NCI-H82 (cell line): ENCODE data around the gene TADA2A.
A peak's percentile ranks its signal among the peaks of the same experiment; 100 is the strongest.

Experiments
- DNase-seq: peaks from one replicate; lab custom pipeline; 2025; lab: John Stamatoyannopoulos, UW

Gene TADA2A

GRCh38 chr17:37406635-37407461, at the start of gene TADA2A, which contains the start of gene ACACA:
TSS of gene TADA2A (plus strand) at chr17:37406886. CDS start at chr17:37411366, 4,480 bp downstream.
TSS of gene ACACA (minus strand) at chr17:37406836. CDS start at chr17:37406299, 537 bp downstream.
- DNase-seq = peak; percentile 96

- DNase-seq = peak; percentile 94
Observed at GRCh38 chr17:37358098-37358829, 48.4 kb upstream of the TADA2A start.

DNA sequence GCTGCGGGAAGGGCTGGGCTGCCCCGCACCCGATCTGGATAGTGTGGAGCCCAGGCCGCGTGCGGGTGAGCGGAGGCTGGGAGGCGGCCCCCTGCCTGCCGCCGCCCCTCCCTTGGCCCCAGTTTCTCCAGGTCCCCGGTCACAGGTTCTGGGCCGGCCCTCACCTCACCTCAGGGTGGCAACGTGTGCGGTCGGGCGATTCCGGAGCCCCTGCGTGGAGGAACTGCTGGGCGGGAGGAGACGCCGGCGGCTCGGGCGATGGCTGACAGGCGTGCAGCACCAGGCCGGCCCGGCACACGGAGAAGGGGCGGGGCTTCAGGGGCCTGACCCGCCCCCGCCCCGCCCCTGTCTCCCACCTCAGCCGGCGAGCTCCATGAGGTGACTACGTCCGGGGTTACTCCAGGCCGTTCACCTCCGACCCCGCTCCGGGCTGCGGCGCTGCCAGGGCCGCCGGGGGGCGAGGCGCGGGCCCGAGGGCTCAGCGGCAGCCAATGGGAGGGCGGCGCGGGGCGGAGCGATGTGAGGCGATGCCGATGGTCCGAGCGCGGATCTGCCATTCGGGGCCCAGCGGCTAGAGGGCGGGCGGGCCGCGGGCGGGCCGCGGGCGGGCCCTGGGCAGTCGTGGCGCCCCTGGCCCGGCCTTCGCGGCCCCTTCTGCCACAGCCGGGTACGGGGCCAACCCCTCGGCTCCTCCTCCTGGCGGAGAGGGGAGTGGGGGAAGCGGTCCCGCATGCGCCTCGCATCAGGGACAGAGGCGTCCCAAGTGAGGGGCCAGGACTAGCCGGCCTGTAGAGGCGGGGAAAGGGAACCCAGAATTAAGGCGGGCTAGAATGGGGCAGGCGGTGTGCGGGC, 47.6 kb upstream of the TADA2A start:
- DNase-seq = peak; percentile 98

DNA sequence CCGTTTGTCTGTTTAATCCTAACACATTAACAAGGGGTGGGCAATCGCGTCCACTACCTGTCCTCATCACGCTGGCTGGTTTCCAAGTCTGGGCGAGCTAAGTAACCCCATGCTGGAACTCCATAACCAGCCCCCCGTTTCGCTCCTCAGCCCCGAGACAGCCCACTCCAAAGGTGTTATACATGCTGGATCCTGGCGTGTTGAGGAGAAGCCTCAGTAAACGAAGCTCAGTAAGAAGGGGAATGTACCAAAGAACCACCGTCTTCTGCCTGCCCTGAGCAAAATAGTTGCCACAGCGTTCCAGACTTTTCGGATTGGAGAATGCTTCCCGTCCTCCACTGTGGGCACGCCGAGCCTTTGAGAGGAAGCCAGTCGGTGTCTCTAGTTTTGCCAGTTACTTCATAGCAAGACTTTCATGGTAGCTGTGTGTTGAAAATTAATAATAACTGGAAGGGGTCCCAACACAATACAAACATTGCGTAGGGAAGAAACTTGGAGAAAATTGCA, 47.0 kb upstream of the TADA2A start:
- DNase-seq = no peak

- DNase-seq = peak; percentile 16
Observed at GRCh38 chr17:37360632-37361031, 46.1 kb upstream of the TADA2A start.

DNA sequence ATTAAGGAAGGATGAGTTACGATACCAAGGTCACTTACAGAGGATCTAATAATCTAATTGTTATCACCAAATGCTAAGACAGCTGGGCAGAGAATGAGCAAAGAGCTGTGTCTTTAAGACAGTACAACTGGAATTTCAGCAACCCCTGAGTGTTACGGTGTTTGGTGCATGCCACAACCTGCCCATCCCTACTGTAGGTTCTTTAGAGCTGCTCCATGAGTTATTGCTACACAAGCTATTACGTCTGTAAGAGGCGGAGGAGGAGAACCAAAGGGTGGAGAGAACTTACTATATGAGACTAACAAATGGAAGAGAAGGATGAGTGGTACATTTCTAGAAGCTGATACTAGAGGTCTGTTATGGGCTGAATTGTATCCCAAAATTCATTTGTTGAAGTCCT, 45.1 kb upstream of the TADA2A start:
- peak; percentile 63 for DNase-seq

- no peak for DNase-seq
Observed at GRCh38 chr17:37365589-37365988, 41.1 kb upstream of the TADA2A start.

DNA sequence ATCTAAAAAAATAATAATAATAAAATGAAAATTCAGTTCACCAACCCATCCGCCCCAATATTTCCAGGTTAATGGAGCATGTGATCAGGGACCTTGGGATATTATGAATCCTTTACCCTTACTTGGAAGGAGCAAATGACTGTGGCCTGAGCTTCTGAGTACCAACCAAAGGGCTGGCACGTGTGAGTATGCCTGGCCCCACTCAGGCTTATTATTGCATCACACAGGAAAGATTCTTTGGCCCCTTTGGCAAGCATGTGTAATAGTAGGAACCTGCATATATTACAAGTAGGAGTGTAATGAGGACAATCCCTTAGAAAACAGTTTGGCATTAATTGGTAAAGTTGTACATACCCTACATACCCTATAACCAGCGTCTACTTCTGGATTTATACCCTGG, 38.1 kb upstream of the TADA2A start:
- no peak for DNase-seq

GRCh38 chr17:37373530-37374159, 33.0 kb upstream of the TADA2A start:
- DNase-seq = peak; percentile 94

GRCh38 chr17:37375706-37376105, 31.0 kb upstream of the TADA2A start, which contains the start of gene C17orf78:
TSS of gene C17orf78 (plus strand) at chr17:37375985. CDS start at chr17:37376093, 108 bp downstream.
- DNase-seq = no peak

DNA sequence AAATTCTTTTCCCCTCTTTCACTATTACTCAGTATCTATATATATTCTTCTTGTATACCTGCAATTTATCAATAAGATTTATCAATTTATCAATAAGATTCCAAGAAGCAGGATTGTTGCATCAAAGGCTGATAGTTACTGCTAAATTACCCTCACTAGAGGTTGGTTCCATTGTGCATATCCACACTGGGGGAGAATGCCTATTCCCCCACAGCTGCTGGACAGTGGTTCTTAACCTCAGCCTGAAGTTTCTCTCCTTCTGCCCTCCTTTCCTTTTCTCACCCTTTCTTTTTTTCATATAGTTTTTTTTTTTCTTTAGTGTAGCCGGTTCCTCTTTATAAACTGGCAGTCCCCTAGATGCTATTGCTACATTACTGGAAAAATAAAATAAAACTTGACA, 24.6 kb upstream of the TADA2A start:
- no peak for DNase-seq

DNA sequence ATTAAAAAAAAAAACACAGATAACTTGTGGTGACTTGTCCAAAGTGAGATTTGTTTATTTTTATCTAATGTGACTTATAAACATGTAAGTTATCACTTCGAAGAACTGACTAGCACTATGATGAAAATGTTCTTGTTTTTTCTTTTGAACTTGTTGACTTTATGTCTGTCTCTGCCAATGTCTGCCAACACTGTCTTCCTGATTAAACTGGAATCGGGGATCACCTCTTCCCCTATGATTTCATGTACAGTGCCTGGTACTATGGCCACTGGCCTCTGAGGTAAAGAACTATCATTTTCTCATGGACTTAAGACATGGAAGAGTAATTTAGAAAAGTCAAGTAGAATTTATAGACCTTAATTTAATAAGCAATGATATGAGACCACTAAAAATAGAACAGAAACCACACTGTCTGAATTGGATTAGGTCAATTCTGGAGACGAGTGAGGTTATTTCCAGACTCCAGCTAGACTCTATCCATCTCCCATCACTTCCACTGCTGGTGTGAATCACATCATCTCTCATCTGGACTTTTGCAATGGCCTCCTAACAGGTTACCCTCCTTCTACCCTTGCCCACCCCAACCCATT, 22.0 kb upstream of the TADA2A start:
- DNase-seq = no peak

GRCh38 chr17:37385474-37385990, 21.2 kb upstream of the TADA2A start:
- no peak for DNase-seq

- DNase-seq = no peak
Observed at GRCh38 chr17:37386462-37386861, 20.2 kb upstream of the TADA2A start.

DNA sequence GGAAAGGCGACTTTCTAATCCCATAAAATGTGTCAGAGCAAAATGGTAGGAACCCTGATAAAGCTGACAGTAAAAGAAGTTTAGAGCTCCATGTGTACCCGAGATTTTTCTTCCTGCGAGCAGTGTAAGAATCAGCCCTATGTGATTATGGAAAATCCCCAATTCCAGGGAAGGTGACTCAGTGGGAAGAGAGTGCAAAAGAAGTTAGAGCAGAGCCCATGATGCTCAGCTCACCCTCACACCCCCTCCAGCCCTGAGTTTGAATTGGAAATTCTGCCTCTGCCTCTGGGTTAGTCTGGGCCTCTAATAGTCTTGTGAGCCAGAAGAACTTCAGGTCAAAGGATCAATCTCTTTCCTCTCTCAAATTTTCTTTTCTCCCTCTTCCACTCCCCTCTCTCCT, 18.4 kb upstream of the TADA2A start:
- no peak for DNase-seq

GRCh38 chr17:37389160-37389559, 17.5 kb upstream of the TADA2A start:
- DNase-seq = no peak

DNA sequence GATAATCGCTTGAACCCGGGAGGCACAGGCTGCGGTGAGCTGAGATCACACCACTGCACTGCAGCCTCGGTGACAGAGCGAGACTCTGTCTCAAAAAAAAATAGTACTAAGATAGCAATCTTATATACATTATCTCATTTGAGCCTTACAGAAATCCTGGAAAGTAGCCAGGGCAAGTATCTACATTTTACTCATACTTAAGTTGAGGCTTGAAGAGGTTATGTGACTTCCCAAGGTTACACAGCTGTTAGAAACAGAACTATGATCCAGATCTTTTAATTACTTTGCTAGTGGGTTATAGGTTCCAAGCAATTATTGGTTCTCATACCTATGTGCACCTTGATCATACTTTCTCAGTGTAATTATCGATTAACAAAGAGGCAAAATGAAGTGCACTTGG, 15.5 kb upstream of the TADA2A start:
- DNase-seq = no peak

GRCh38 chr17:37392024-37392590, 14.6 kb upstream of the TADA2A start:
- DNase-seq = no peak

DNA sequence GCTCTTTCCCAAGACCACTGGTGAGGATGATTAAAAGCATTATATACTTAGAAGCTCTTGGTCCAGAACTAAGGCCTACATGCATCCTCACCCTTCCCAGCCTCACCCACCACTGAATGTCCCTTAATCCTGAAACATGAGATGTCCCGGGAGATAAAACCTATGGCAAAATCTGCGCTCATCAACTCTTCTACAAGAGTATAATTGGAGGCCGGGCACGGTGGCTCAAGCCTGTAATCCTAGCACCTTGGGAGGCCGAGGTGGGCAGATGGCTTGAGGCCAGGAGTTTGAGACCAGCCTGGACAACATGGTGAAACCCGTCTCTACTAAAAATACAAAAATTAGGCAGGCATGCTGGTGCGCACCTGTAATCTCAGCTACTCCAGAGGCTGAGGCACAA, 13.3 kb upstream of the TADA2A start:
- peak; percentile 51 for DNase-seq

- DNase-seq = no peak
Observed at GRCh38 chr17:37399265-37399803, 7.4 kb upstream of the TADA2A start.
